Astrocyte (in vitro differentiated cells and primary cell): Measurements from ENCODE around the gene BPIFB1.

Experiments used
- EZH2 ChIP-seq: IDR thresholded peaks from 2 replicates; pipeline ENCODE4 v1.6.1; 2012; ENCODE audit warnings: mild to moderate bottlenecking, low read length, inconsistent platforms; ENCODE audit not compliant: insufficient read depth
- TF ChIP-seq, protein P1 (sequence below): IDR thresholded peaks from 2 replicates; pipeline ENCODE4 v1.5.1; 2011; ENCODE audit warnings: low read depth, mild to moderate bottlenecking, inconsistent platforms, low read length, moderate library complexity; ENCODE audit not compliant: insufficient read depth

DNA sequence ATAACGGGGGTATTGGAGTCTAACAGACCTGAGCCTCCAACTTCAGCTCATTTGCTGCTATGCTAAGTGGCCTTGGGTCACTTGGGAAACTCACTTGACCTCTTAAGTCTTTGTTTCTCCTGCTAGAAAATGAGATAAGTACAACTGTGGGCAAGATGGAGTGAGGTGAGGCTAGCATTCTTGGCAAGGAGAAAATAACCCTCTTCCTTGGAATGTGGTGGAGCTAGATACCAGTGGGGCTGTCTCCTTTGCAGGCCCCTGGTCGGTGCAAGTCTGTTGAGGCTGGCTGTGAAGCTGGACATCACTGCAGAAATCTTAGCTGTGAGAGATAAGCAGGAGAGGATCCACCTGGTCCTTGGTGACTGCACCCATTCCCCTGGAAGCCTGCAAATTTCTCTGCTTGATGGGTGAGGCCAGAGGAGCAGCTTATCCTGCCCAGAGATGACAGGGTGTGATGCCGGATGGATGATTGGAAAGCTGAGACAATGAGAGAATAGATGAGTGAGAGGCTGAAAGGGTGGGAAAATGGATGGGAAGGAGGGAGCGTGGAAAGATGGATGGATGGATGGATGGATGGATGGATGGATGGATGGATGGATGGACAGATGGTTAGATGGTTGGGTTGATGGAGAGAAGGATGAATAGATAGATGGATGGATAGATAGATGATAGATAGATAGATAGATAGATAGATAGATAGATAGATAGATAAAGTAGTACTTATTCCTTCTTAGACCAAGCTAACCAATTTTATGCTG lies 42.9 kb upstream of the BPIFB1 start:
- TF ChIP-seq EZH2 = no peak
- TF ChIP-seq, protein P1, sequence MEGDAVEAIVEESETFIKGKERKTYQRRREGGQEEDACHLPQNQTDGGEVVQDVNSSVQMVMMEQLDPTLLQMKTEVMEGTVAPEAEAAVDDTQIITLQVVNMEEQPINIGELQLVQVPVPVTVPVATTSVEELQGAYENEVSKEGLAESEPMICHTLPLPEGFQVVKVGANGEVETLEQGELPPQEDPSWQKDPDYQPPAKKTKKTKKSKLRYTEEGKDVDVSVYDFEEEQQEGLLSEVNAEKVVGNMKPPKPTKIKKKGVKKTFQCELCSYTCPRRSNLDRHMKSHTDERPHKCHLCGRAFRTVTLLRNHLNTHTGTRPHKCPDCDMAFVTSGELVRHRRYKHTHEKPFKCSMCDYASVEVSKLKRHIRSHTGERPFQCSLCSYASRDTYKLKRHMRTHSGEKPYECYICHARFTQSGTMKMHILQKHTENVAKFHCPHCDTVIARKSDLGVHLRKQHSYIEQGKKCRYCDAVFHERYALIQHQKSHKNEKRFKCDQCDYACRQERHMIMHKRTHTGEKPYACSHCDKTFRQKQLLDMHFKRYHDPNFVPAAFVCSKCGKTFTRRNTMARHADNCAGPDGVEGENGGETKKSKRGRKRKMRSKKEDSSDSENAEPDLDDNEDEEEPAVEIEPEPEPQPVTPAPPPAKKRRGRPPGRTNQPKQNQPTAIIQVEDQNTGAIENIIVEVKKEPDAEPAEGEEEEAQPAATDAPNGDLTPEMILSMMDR = no peak
